HepG2 (cell line): ENCODE measurements around the gene ZPLD1. TPM values are rescaled to one million over a fixed set of nuclear protein-coding genes. Genes with fewer than 3 reads are reported as not detected.

ENCODE experiments used
- ATAC-seq: fragments of 200-7000 bp; cut with Tn5 transposase; 3 replicates; pipeline ENCODE4 v1.9.1; 2020; ENCODE audit warnings: mild to moderate bottlenecking, moderate library complexity
- BruUV-seq: library from RNA; stranded (reverse); fragments of 400-500 nt; replicated peaks from 2 replicates; lab custom pipeline; 2021; lab: Mats Ljungman, UMichigan
- CTCF ChIA-PET: fragments of 300-600 bp; formaldehyde crosslinking; extraction: SDS; loops from one replicate; lab custom pipeline; 2021; ENCODE audit warnings: low total read pairs, inconsistent platforms, low intra/inter-chr PET ratio; lab: Yijun Ruan, JAX
- POLR2A ChIA-PET: fragments of 350-600 bp; sonication (Branson Sonifier 250); formaldehyde crosslinking; loops from one replicate; lab custom pipeline; 2020; ENCODE audit warnings: antibody characterized with exemption, inconsistent platforms; lab: Yijun Ruan, JAX
- DNase-seq: peaks from one replicate; pipeline ENCODE4 v3.0.0-alpha.2; 2015; ENCODE audit warnings: low spot score
- FAIRE-seq: peaks from 3 replicates; lab custom pipeline; 2011; peaks lifted over from hg19 to GRCh38; lab: Jason Lieb, UNC
- H2AFZ ChIP-seq: one replicate; pipeline ENCODE4 v1.6.1; 2011; ENCODE audit warnings: low read length, inconsistent platforms
- H3K27ac ChIP-seq: fragments of 300-600 bp; 3 replicates; pipeline ENCODE4 v1.8.0; 2011; ENCODE audit warnings: mixed run types, mild to moderate bottlenecking, mixed read lengths, low read length, inconsistent platforms; ENCODE audit not compliant: insufficient read depth; ENCODE audit errors: extremely low read length
- H3K27me3 ChIP-seq, 2 experiments: fragments of 200-600 bp in 1 of 2; 2 replicates in 1 of 2; 3 replicates in 1 of 2; pipeline versions ENCODE4 v1.6.0 to v1.8.0; 2011; ENCODE audit warnings: low read length in 2 of 2, mild to moderate bottlenecking in 2 of 2, moderate library complexity in 2 of 2, inconsistent platforms in 1 of 2; ENCODE audit not compliant: insufficient read depth in 2 of 2, control insufficient read depth in 1 of 2
- H3K36me3 ChIP-seq, 2 experiments: fragments of 200-600 bp in 1 of 2; replicated peaks in 1 of 2; 2 replicates in 1 of 2; 3 replicates in 1 of 2; pipeline versions ENCODE4 v1.5.1 to v1.8.0; 2011; ENCODE audit warnings: low read length in 2 of 2, inconsistent platforms in 1 of 2; ENCODE audit not compliant: insufficient read depth in 2 of 2, control insufficient read depth in 1 of 2
- H3K4me1 ChIP-seq: 2 replicates; pipeline ENCODE4 v1.5.1; 2012; ENCODE audit warnings: low read length, inconsistent platforms; ENCODE audit not compliant: insufficient read depth
- H3K4me2 ChIP-seq: 2 replicates; pipeline ENCODE4 v1.6.0; 2011; ENCODE audit warnings: low read depth, low read length, inconsistent platforms
- H3K4me3 ChIP-seq, 3 experiments: fragments of 200-600 bp in 1 of 3; sonication (generic), shearing (Covaris generic) in 1 of 3; replicated peaks in 1 of 3; 2 replicates each; pipeline ENCODE4 v1.5.1; 2011 to 2016; ENCODE audit warnings: low read length in 3 of 3, inconsistent platforms in 2 of 3, low read depth in 2 of 3, mild to moderate bottlenecking in 2 of 3, control low read depth in 1 of 3, mixed read lengths in 1 of 3; ENCODE audit not compliant: insufficient read depth in 1 of 3
- H3K79me2 ChIP-seq: one replicate; pipeline ENCODE4 v1.6.1; 2011; ENCODE audit warnings: low read length, inconsistent platforms; ENCODE audit not compliant: insufficient read depth
- H3K9ac ChIP-seq: 2 replicates; pipeline ENCODE4 v1.6.0; 2011; ENCODE audit warnings: mild to moderate bottlenecking, low read depth, low read length, inconsistent platforms; ENCODE audit not compliant: insufficient read depth
- H3K9me3 ChIP-seq: 2 replicates; pipeline ENCODE4 v1.5.1; 2012; ENCODE audit warnings: mild to moderate bottlenecking, low read length
- H4K20me1 ChIP-seq: 2 replicates; pipeline ENCODE4 v1.6.0; 2011; ENCODE audit warnings: inconsistent platforms, mild to moderate bottlenecking, low read length, moderate library complexity; ENCODE audit not compliant: insufficient read depth
- RERE ChIP-seq: IDR thresholded peaks from 2 replicates; pipeline ENCODE4 v1.6.1; 2016; ENCODE audit warnings: low read depth, missing genetic modification reagents, missing compliant biosample characterization
- SMARCE1 ChIP-seq: fragments of 450-650 bp; IDR thresholded peaks from 2 replicates; pipeline ENCODE4 v1.6.1; 2017; ENCODE audit warnings: borderline replicate concordance
- ZNF746 ChIP-seq: sonication (generic); formaldehyde crosslinking; IDR thresholded peaks from 2 replicates; pipeline ENCODE4 v1.8.0; 2022; ENCODE audit warnings: mild to moderate bottlenecking, missing genetic modification reagents
- ZSCAN31 ChIP-seq: sonication (generic); formaldehyde crosslinking; IDR thresholded peaks from 2 replicates; pipeline ENCODE4 v1.5.0; 2020; ENCODE audit warnings: low read depth, mild to moderate bottlenecking, missing genetic modification reagents
- WGBS: methylation state at CpG from one replicate; pipeline ENCODE4 v1.1.6; 2017; ENCODE audit warnings: low lambda C conversion rate; 5-methylcytosine and 5-hydroxymethylcytosine counted together
- in situ Hi-C: cut with HindIII; loops from 2 replicates; pipeline ENCODE4 v1.10.0; 2017; ENCODE audit warnings: low pct_unique_long_range_greater_than_20kb; ENCODE audit not compliant: extremely low pct_ligation_motif_present
- intact Hi-C: fragments of 100-400 bp; cut with micrococcal nuclease; formaldehyde crosslinking; loops from one replicate; pipeline ENCODE4 v1.10.0; 2022; ENCODE audit not compliant: unreplicated experiment
- polyA plus RNA-seq, 8 experiments: library from polyadenylated mRNA; depleted of rRNA in 3 of 8; stranded (reverse) in 7 of 8; unstranded in 1 of 8; fragments of >200 nt; fragmentation: Illumina TruSeq in 4 of 8; extraction: Trizol in 4 of 8; gene quantifications; 2 replicates each; pipeline versions ENCODE4 v1.2.1 to v1.2.3, GENCODE V29; 2011 to 2016; ENCODE audit warnings: low read depth in 4 of 8, missing spikeins in 1 of 8, mixed read lengths in 1 of 8; ENCODE audit not compliant: insufficient read depth in 1 of 8
- total RNA-seq, 5 experiments: library from RNA; depleted of rRNA; stranded (reverse); fragments of >200 nt; fragmentation: Illumina TruSeq; extraction: Trizol; gene quantifications; 2 replicates each; pipeline ENCODE4 v1.2.3, GENCODE V29; 2016; ENCODE audit warnings: low read depth in 1 of 5

Gene ZPLD1
- total and polyA plus RNA-seq, 2 of the 13 experiments (the other 11 are each of a cell fraction or from before 2014, with no cell fraction given), result not detected

- TF ChIP-seq RERE (no peak), SMARCE1 (no peak)
These were observed 90.8 kb downstream of the ZPLD1 start (continued) for GRCh38 chr3:102525624-102526023.

GRCh38 chr3:102526865-102527264 is 92.0 kb downstream of the ZPLD1 start:
- in situ Hi-C loops (no loop called here), intact Hi-C loops (no loop called here)
- no peaks in the 10 kb centered on the region for H4K20me1 ChIP-seq
- 3% methylated on average over 3 of the region's 3 CpGs for WGBS
- no peaks in the 10 kb centered on the region for H3K4me1 ChIP-seq
- H3K79me2 ChIP-seq, result no peaks in the 10 kb centered on the region
- H3K27ac ChIP-seq, result no peak overlapping the region
- H3K36me3 ChIP-seq, result no peaks in the 10 kb centered on the region
- H3K9ac ChIP-seq, result no peak overlapping the region
- no peak overlapping the region for H2AFZ ChIP-seq
- CTCF ChIA-PET, result no interaction called here
- no peaks in the 10 kb centered on the region for H3K27me3 ChIP-seq
- POLR2A ChIA-PET, result no interaction called here
- FAIRE-seq (no peak), ATAC-seq (no peak), DNase-seq (no peak)
- no TSS peak for BruUV-seq
- no peak overlapping the region for H3K4me2 ChIP-seq
- no peaks in the 10 kb centered on the region for H3K9me3 ChIP-seq
- no peak overlapping the region for H3K4me3 ChIP-seq
- no peak for TF ChIP-seq ZNF746
- no peak for TF ChIP-seq ZSCAN31 (CRISPR knock-in tag)
